Keratinocyte (primary cell): ENCODE measurements around the gene ATP8A2. TPM values are rescaled to one million over a fixed set of nuclear protein-coding genes. Genes with fewer than 3 reads are reported as not detected.

Source experiments
- DNase-seq: peaks from one replicate; pipeline ENCODE4 v3.0.0-alpha.2; 2011; ENCODE audit warnings: low read depth, missing footprints, low spot score
- FAIRE-seq: peaks from 2 replicates; lab custom pipeline; 2011; peaks lifted over from hg19 to GRCh38; lab: Jason Lieb, UNC
- H2AFZ ChIP-seq: 2 replicates; pipeline ENCODE4 v1.6.0; 2012; ENCODE audit warnings: low read length, control low read depth, inconsistent platforms; ENCODE audit not compliant: control insufficient read depth
- H3K27ac ChIP-seq: 2 replicates; pipeline ENCODE4 v1.5.1; 2011; ENCODE audit warnings: low read length; ENCODE audit not compliant: control insufficient read depth, insufficient read depth
- H3K27me3 ChIP-seq: 3 replicates; pipeline ENCODE4 v1.6.0; 2011; ENCODE audit warnings: low read length; ENCODE audit not compliant: control insufficient read depth, insufficient read depth; ENCODE audit errors: extremely low read depth
- H3K36me3 ChIP-seq, 2 experiments: 2 replicates in 1 of 2; 3 replicates in 1 of 2; pipeline ENCODE4 v1.5.1; 2011; ENCODE audit warnings: low read length in 2 of 2, mild to moderate bottlenecking in 1 of 2; ENCODE audit not compliant: control insufficient read depth in 2 of 2, insufficient read depth in 2 of 2; ENCODE audit errors: extremely low read depth in 1 of 2
- H3K4me1 ChIP-seq: 3 replicates; pipeline ENCODE4 v1.5.1; 2011; ENCODE audit warnings: low read length; ENCODE audit not compliant: control insufficient read depth, insufficient read depth; ENCODE audit errors: extremely low read depth
- H3K4me2 ChIP-seq: 3 replicates; pipeline ENCODE4 v1.6.0; 2011; ENCODE audit warnings: low read depth, low read length; ENCODE audit not compliant: control insufficient read depth, insufficient read depth; ENCODE audit errors: extremely low read depth
- H3K4me3 ChIP-seq, 3 experiments: fragments of 200-600 bp in 1 of 3; sonication (generic) in 1 of 3; 2 replicates in 2 of 3; 3 replicates in 1 of 3; pipeline ENCODE4 v1.5.1; 2011 to 2016; ENCODE audit warnings: low read length in 3 of 3, mild to moderate bottlenecking in 3 of 3, control low read depth in 2 of 3, inconsistent platforms in 1 of 3, low read depth in 1 of 3, mixed read lengths in 1 of 3, mixed run types in 1 of 3, moderate library complexity in 1 of 3; ENCODE audit not compliant: control insufficient read depth in 2 of 3, insufficient read depth in 2 of 3; ENCODE audit errors: extremely low read depth in 1 of 3
- H3K79me2 ChIP-seq: 2 replicates; pipeline ENCODE4 v1.6.0; 2012; ENCODE audit warnings: low read length; ENCODE audit not compliant: control insufficient read depth, insufficient read depth
- H3K9ac ChIP-seq: 3 replicates; pipeline ENCODE4 v1.6.0; 2011; ENCODE audit warnings: low read length; ENCODE audit not compliant: control insufficient read depth, insufficient read depth; ENCODE audit errors: extremely low read depth
- H3K9me1 ChIP-seq: 3 replicates; pipeline ENCODE4 v1.6.0; 2011; ENCODE audit warnings: low read length; ENCODE audit not compliant: control insufficient read depth, insufficient read depth; ENCODE audit errors: extremely low read depth
- H3K9me3 ChIP-seq: 2 replicates; pipeline ENCODE4 v1.5.1; 2012; ENCODE audit warnings: low read depth, low read length; ENCODE audit not compliant: control insufficient read depth
- H4K20me1 ChIP-seq: 3 replicates; pipeline ENCODE4 v1.6.0; 2011; ENCODE audit warnings: low read length; ENCODE audit not compliant: control insufficient read depth, insufficient read depth; ENCODE audit errors: extremely low read depth
- EZH2 ChIP-seq: IDR thresholded peaks from one replicate; pipeline ENCODE4 v1.6.1; 2012; ENCODE audit warnings: inconsistent platforms, mild to moderate bottlenecking, low read length, moderate library complexity
- dilution Hi-C: fragments of 300-500 bp; cut with MboI; formaldehyde crosslinking; loops from one replicate; pipeline ENCODE4 v1.7.0; 2020; ENCODE audit warnings: low sequenced_read_pairs; ENCODE audit not compliant: extremely low pct_ligation_motif_present
- polyA plus RNA-seq, 5 experiments: library from polyadenylated mRNA; depleted of rRNA in 3 of 5; stranded (reverse) in 3 of 5; stranded (forward) in 1 of 5; unstranded in 1 of 5; fragments of >200 nt; gene quantifications; 1 replicate in 1 of 5; 2 replicates in 3 of 5; 3 replicates in 1 of 5; pipeline versions ENCODE4 v1.2.1 to v1.2.3, GENCODE V29; 2011 to 2012; ENCODE audit warnings: missing spikeins in 2 of 5, low read depth in 1 of 5, low replicate concordance in 1 of 5
- TF ChIP-seq, protein P1 (sequence below), 3 experiments: IDR thresholded peaks in 1 of 3; conservative IDR thresholded peaks in 1 of 3; optimal IDR thresholded peaks in 1 of 3; 2 replicates in 2 of 3; 3 replicates in 1 of 3; pipeline versions ENCODE3 to v1.5.1; 2011; ENCODE audit warnings: low read length in 3 of 3, mild to moderate bottlenecking in 3 of 3, moderate library complexity in 2 of 3, control low read depth in 1 of 3, inconsistent platforms in 1 of 3; ENCODE audit not compliant: insufficient read depth in 2 of 3; ENCODE audit errors: extremely low read depth in 1 of 3

The ATP8A2 gene
- polyA plus RNA-seq, 1 donor (not counting 4 experiments of a cell fraction or from before 2014, with no cell fraction given): 0.16 TPM

DNA sequence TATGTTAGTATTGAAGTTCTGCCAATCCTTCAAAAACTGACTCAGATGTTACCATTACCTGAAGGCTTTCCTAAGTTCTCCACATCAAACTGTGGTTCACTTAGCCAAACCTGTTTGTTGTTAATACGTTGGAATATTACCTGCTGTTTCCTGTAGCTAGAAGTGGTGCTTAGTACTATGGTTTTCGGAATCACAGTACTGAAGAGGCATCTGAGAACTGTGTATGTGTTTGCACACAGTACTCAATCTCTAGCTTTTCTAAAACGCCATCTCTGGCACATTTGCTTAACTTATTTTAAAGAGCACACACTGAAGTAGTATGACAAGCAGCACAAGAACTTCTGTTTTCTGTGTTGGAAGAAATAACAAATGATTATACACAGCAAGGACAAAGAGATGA is 431.9 kb downstream of the ATP8A2 start:
- Histone ChIP-seq H3K36me3 (no peaks in the 10 kb centered on the region), H3K27me3 (peaks cover 57% of the 10 kb centered on the region), H3K4me1 (no peaks in the 10 kb centered on the region), H3K9ac (no peak overlapping the region), H3K4me2 (no peak overlapping the region), H4K20me1 (no peaks in the 10 kb centered on the region), H3K9me1 (no peaks in the 10 kb centered on the region), H3K9me3 (peaks cover 4% of the 10 kb centered on the region), H2AFZ (no peak overlapping the region), H3K79me2 (no peaks in the 10 kb centered on the region), H3K4me3 (no peak overlapping the region), H3K27ac (no peak overlapping the region)
- dilution Hi-C loops: no loop called here
- peak; percentile 52 for FAIRE-seq
- no peak for DNase-seq
- TF ChIP-seq, protein P1, sequence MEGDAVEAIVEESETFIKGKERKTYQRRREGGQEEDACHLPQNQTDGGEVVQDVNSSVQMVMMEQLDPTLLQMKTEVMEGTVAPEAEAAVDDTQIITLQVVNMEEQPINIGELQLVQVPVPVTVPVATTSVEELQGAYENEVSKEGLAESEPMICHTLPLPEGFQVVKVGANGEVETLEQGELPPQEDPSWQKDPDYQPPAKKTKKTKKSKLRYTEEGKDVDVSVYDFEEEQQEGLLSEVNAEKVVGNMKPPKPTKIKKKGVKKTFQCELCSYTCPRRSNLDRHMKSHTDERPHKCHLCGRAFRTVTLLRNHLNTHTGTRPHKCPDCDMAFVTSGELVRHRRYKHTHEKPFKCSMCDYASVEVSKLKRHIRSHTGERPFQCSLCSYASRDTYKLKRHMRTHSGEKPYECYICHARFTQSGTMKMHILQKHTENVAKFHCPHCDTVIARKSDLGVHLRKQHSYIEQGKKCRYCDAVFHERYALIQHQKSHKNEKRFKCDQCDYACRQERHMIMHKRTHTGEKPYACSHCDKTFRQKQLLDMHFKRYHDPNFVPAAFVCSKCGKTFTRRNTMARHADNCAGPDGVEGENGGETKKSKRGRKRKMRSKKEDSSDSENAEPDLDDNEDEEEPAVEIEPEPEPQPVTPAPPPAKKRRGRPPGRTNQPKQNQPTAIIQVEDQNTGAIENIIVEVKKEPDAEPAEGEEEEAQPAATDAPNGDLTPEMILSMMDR (optimal IDR thresholded peaks at IDR 0.05 in 1 of 3, IDR thresholded peaks at IDR 0.05 in 1 of 3, conservative IDR thresholded peaks at IDR 0.05 in 1 of 3; ENCODE audit: extremely low read depth in 1 of 3, insufficient read depth in 2 of 3, low read length in 3 of 3): no peak

DNA sequence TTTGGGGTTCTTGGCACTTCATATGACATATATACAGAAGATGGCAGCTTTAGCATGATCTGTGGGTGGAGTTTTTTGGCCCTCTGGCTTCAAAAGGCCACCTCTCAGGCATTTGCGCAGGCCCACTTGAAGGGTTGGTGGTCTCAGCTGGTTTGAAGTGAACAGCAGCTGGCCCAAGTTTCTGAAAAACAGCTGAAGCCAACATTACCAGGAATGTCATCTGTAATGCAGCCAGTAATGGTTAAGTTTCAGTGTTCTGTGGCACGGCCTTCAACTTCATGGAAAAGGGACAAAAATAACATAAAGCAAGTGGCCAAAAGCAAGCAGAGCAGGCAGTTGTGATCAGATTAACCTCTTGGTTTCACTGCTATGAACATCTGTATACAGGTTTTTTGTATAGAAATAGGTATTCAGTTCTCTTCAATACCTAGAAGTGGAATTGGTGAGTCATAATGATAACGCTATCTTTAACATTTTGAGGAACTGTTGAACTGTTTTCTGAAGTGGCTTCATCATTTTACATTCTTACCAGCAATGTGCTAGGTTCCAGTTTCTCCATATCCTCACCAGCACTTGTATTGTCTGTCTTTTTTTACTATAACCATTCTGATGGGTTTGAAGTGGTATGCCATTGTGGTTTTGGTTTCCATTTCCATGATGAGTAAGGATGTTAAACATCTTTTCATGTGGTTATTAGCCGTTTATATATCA is 434.6 kb downstream of the ATP8A2 start:
- peaks cover 4% of the 10 kb centered on the region for H3K9me3 ChIP-seq
- DNase-seq (no peak), FAIRE-seq (no peak)
- H2AFZ ChIP-seq: no peak overlapping the region
- no peak overlapping the region for H3K27ac ChIP-seq
- H3K27me3 ChIP-seq: peaks cover 47% of the 10 kb centered on the region
- dilution Hi-C loops: no loop called here
- H3K4me2 ChIP-seq: no peak overlapping the region
- H3K4me1 ChIP-seq: no peaks in the 10 kb centered on the region
- no peaks in the 10 kb centered on the region for H4K20me1 ChIP-seq
- H3K9ac ChIP-seq: no peak overlapping the region
- TF ChIP-seq EZH2: no peak
- TF ChIP-seq, protein P1 (optimal IDR thresholded peaks at IDR 0.05 in 1 of 3, IDR thresholded peaks at IDR 0.05 in 1 of 3, conservative IDR thresholded peaks at IDR 0.05 in 1 of 3; ENCODE audit: extremely low read depth in 1 of 3, insufficient read depth in 2 of 3, low read length in 3 of 3): no peak
- no peaks in the 10 kb centered on the region for H3K9me1 ChIP-seq
- no peaks in the 10 kb centered on the region for H3K79me2 ChIP-seq
- H3K4me3 ChIP-seq: no peak overlapping the region
- H3K36me3 ChIP-seq: no peaks in the 10 kb centered on the region
